Transverse colon (tissue), 4 donors: Measurements from ENCODE around the gene ARHGAP12.

Experiments
- EP300 ChIP-seq: sonication (generic); formaldehyde crosslinking; IDR thresholded peaks from one replicate; pipeline ENCODE4 v1.6.1; 2017; ENCODE audit warnings: antibody characterized with exemption, low read depth
- POLR2A ChIP-seq: fragments of 450-650 bp; IDR thresholded peaks from one replicate; pipeline ENCODE4 v1.6.1; 2016; ENCODE audit warnings: antibody characterized with exemption, mild to moderate bottlenecking, moderate library complexity
- POLR2AphosphoS5 ChIP-seq, 3 donors: sonication (generic); formaldehyde crosslinking; IDR thresholded peaks; one replicate each; pipeline ENCODE4 v1.6.1; 2016; ENCODE audit warnings: antibody characterized with exemption in 3 of 3
- TF ChIP-seq, protein P1 (sequence below), 5 experiments: fragments of 200-600 bp in 3 of 5; fragments of 450-650 bp in 2 of 5; sonication (generic) in 3 of 5; IDR thresholded peaks; 1 replicate in 2 of 5; 2 replicates in 3 of 5; pipeline ENCODE4 v1.5.1; 2016 to 2017; ENCODE audit warnings: antibody characterized with exemption in 5 of 5, inconsistent platforms in 3 of 5, mild to moderate bottlenecking in 2 of 5, moderate library complexity in 1 of 5

DNA sequence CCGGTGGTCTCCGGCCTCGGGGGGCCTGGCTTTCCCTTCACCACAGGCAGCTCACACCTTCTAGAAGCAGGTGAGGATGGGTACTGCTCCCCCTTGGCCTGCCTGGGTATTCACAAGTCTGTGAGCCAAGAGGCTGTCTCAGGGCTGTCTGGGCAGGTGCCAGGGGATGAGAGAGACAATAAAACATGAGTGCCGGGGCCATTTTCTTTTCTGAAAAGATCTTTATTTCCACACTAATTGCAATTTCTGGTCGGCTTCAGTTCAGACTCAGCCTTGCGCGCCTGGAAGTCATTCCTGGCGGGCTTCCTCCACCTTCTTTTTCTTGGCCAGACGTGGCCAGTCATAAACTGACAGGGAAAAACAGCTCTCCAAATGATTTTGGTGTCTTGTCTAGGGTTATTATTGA is 171.2 kb downstream of the ARHGAP12 start:
- TF ChIP-seq, protein P1, sequence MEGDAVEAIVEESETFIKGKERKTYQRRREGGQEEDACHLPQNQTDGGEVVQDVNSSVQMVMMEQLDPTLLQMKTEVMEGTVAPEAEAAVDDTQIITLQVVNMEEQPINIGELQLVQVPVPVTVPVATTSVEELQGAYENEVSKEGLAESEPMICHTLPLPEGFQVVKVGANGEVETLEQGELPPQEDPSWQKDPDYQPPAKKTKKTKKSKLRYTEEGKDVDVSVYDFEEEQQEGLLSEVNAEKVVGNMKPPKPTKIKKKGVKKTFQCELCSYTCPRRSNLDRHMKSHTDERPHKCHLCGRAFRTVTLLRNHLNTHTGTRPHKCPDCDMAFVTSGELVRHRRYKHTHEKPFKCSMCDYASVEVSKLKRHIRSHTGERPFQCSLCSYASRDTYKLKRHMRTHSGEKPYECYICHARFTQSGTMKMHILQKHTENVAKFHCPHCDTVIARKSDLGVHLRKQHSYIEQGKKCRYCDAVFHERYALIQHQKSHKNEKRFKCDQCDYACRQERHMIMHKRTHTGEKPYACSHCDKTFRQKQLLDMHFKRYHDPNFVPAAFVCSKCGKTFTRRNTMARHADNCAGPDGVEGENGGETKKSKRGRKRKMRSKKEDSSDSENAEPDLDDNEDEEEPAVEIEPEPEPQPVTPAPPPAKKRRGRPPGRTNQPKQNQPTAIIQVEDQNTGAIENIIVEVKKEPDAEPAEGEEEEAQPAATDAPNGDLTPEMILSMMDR (IDR thresholded peaks at IDR 0.05), result no peak
- TF ChIP-seq EP300, result no peak
- TF ChIP-seq POLR2A, result no peak
- no peak for TF ChIP-seq POLR2AphosphoS5 (IDR thresholded peaks at IDR 0.05)
